GM23248 (cell line): ENCODE measurements around the gene ATP8A2.

Experiments
- EZH2 ChIP-seq: fragments of 200-600 bp; sonication (generic); IDR thresholded peaks from 2 replicates; pipeline ENCODE4 v1.6.1; 2018; ENCODE audit warnings: antibody characterized with exemption, mild to moderate bottlenecking; ENCODE audit not compliant: insufficient read depth, poor library complexity, severe bottlenecking
- EZH2phosphoT487 ChIP-seq: fragments of 200-600 bp; sonication (generic); IDR thresholded peaks from 2 replicates; pipeline ENCODE4 v1.6.1; 2018; ENCODE audit warnings: antibody characterized with exemption, moderate library complexity, mild to moderate bottlenecking, low read depth; ENCODE audit not compliant: insufficient read depth

DNA sequence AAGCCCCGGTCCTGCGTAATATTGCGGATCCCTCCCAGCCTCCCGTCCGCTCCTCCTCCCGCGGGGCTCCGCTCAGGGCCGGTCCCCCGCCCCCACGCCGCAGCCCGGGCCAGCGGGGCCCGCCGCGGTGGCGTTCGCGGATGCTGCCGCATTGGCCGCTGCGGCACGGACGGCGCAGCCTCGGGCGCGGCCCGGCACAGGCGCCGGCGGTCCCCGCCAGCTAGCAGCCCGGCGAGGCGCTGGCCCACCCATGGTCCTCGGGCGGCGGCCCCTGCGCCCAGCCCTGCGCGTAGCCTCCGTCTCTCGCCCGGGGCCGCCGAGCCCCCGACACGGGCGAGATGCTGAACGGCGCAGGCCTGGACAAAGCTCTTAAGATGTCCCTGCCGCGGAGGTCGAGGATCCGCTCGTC lies at the start of gene ATP8A2:
- TF ChIP-seq EZH2phosphoT487, result no peak
- no peak for TF ChIP-seq EZH2
